GM10266 (cell line): ENCODE data around the gene ARFGEF2.

Experiments used
- DNase-seq: peaks from one replicate; pipeline ENCODE4 v3.0.0; 2012; ENCODE audit errors: extremely low spot score
- TF ChIP-seq, protein P1 (sequence below): IDR thresholded peaks from 2 replicates; pipeline ENCODE4 v1.5.1; 2012; ENCODE audit warnings: mild to moderate bottlenecking, low read depth; ENCODE audit not compliant: control insufficient read depth, insufficient read depth; ENCODE audit errors: missing control alignments

ARFGEF2 gene

DNA sequence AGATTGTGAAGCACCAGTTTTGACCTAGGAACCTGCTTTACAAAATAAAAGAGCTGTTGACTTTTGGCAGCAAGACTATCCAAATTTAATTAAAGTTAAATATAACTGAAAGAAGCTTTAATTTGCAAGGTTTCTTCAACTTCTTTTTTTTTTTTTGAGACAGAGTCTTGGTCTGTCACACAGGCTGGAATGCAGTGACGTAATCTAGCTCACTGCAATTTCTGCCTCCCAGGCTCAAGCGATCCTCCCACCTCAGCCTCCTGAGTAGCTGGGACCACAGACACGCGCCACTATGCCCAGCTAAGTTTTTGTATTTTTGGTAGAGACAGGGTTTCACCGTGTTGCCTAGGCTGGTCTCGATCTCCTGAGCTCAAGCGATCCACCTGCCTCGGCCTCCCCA lies 110.9 kb downstream of the ARFGEF2 start:
- DNase-seq, result no peak
- TF ChIP-seq, protein P1, sequence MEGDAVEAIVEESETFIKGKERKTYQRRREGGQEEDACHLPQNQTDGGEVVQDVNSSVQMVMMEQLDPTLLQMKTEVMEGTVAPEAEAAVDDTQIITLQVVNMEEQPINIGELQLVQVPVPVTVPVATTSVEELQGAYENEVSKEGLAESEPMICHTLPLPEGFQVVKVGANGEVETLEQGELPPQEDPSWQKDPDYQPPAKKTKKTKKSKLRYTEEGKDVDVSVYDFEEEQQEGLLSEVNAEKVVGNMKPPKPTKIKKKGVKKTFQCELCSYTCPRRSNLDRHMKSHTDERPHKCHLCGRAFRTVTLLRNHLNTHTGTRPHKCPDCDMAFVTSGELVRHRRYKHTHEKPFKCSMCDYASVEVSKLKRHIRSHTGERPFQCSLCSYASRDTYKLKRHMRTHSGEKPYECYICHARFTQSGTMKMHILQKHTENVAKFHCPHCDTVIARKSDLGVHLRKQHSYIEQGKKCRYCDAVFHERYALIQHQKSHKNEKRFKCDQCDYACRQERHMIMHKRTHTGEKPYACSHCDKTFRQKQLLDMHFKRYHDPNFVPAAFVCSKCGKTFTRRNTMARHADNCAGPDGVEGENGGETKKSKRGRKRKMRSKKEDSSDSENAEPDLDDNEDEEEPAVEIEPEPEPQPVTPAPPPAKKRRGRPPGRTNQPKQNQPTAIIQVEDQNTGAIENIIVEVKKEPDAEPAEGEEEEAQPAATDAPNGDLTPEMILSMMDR, result no peak

DNA sequence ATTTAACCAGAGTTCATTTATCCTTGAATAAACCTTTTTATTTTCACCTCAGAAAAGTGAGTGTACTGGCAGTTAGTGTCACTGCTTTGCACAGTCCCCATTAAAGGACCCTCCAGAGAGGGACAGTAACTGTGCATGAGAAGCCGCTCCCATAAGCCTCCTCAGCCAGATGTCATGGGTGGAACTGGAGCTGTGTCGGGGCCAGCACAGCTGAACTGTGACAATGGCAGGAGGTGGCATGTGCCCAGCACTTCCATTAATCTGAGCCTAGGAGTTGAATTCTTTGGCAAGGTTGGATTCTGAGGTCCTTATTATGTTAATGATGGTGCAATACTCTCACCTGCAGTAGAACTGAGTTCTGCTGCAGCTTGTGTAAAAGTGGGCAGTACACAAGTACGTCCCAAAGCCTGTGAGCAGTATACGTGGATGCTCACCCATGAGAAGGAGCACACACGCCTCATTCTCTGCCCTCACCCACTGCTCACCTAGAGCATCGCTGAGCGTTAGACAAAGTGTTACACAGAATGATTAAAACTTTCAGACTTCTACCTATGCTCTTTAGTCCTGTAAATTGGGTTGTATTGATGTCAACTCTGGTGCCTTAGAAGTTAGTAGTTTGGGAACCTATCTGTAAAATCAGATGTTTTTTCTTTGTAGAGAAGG lies 112.7 kb downstream of the ARFGEF2 start:
- TF ChIP-seq, protein P1, result no peak
- no peak for DNase-seq

DNA sequence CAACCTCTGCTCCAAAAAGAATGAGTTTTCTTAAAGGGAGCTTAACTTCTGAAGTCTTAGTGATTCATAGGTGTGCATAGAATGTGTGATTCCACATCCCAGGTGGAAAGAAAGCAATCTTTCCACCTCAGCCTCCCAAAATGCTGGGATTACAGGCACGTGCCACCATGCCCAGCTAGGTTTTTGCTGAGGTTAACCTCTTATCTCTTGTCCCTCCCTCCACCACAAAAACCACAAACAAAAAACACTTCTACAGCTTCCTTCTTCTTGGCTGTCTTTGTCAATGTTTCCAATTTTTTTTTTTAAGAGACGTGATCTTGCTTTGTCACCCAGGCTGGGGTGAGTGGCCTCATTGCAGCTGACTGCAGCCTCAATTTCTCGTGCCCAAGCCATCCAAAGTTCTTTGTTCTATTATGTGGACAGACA lies 116.5 kb downstream of the ARFGEF2 start:
- DNase-seq, result no peak
- TF ChIP-seq, protein P1, result no peak

DNA sequence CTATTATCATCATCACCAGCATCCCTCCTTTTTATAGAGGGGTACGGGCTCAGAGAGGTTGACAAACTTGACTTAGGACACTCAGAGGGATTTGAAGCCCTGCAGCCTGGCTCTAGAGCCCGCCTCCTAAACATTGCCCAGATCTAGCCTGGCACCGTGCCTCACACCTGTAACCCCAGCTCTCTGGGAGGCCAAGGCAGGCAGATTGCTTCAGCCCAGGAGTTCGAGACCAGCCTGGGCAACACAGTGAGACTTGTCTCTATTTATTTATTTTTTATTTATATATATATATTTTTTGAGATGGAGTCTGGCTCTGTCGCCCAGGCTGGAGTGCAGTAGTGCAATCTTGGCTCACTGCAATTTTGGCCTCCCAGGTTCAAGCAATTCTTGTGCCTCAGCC lies 118.3 kb downstream of the ARFGEF2 start:
- DNase-seq, result no peak
- TF ChIP-seq, protein P1, result no peak

DNA sequence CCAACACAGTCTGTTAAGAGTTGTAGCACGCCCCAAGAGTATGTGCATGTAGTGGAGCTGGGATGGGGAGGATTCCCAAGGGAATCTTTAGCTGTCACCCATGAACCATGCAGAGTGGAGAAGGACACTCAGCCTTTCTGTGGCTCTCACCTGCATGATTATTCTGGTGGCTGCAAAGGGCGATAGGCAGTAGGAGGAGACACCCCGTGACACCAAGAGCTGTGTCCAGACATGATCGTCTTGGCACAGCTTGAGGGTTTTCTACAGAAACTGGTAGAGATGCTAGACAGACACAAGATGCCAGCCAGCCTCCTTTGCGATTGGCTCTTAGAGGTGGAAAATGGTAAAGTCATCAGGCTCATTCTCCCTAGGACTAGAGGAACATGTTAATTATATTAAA lies 121.5 kb downstream of the ARFGEF2 start:
- TF ChIP-seq, protein P1, result no peak
- no peak for DNase-seq

DNA sequence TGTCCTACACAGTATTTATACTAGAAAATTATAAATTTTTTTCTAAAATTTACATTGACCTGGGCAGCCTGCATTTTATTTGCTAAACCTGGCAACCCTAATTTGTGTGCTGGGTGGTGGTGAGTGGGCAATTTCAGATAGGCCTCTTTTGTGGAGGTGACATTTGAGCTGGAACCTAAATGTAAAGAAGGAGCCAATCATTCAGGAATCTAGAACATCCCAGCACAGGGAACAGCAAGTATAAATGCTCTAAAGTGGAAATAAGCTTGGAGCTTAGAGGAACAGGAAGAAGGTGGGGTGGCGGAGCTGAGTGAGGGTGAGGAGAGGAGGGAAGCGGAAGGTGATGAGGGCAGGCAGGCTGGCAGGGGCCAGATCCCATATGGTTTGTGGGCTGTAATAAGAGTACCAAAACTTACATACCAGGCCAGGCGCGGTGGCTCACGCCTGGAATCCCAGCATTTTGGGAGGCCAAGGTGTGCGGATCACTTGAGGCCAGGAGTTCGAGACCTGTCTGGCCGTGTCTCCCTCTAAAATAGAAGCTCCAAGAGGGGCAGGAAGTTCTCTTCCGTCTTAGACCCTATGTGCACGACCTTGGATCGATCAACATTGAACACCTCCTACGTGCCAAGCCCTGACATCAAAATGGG lies 124.1 kb downstream of the ARFGEF2 start:
- TF ChIP-seq, protein P1, result no peak
- no peak for DNase-seq

DNA sequence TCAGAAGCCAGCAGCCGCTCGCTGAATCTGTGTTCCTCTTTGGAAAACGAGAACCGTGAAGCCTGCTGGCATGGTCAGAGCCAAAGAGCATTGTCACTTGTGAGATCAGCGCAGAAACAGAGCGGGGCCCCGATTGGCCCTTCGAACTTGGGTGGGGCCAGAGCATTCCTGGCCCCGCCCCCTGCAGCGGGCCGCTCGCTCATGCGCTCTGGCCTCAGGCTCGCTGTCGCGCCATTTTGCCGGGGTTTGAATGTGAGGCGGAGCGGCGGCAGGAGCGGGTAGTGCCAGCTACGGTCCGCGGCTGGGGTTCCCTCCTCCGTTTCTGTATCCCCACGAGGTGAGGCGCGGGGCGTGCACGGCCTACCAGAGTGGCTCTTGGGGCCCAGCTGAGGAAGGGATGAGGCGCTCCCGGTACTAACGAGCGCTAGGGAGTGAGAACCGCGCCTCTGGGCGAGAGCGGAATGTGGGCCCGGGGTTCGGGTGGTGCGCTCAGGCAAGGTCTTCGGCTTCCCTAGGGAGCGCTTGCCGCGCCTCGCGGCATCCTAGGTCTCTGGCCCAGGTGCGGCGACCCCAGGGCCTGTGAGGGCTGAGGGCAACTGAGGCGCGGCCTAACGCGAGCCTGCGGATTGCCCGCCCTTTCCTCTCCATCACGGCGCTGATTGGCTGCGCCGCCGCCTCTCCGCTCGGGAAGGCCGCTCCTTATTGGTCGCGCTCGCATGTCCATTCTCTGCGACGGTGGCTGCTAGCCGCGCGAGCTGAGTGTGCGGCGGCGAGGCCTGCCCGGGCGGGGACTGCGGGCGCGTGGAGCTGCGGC lies 124.8 kb downstream of the ARFGEF2 start, which contains the start of gene CSE1L:
Gene CSE1L, plus strand, starts transcription at position 226 of the 814 bp plus-strand sequence. CDS start 12,152 bp downstream, outside the sequence.
- DNase-seq, result peak; percentile 94
- TF ChIP-seq, protein P1, result no peak
